Raji (cell line): Measurements from ENCODE around the gene GPATCH1.

Experiments used
- POLR2A ChIP-seq: IDR thresholded peaks from 2 replicates; pipeline ENCODE4 v1.6.1; 2011; ENCODE audit warnings: low read depth, low read length, control low read depth; ENCODE audit not compliant: insufficient read depth

GPATCH1 gene

DNA sequence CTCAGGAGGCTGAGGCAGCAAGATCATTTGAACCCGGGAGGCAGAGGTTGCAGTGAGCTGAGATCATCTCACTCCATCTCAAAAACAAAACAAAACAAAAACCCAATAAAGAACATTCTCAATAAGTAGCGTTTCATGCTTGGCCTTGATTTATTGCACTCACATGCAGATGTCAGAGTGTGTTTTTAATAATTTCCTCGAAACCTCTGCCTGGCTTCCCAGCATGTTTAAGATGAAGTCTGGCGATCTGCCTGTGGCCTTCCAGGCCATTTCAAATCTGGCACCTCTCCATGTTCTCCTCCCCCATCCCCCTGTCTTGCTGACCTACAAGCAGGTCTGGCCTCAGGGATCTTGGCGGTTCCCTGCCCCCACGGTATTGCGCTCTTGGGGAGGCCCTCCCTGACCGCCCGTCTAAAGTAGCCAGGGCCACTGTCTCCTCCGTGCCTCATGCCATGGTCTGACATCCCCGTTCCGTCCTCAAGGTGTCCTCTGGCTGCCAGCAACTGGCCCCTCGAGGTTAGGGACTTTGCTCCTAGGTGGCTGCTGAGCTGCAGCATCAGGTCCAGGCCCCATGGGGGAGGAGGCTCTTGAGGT is 52.6 kb downstream of the GPATCH1 start:
- TF ChIP-seq POLR2A, result no peak

GRCh38 chr19:33134571-33135041 is 53.6 kb downstream of the GPATCH1 start:
- TF ChIP-seq POLR2A, result no peak

- no peak for TF ChIP-seq POLR2A
These were observed 58.2 kb downstream of the GPATCH1 start for GRCh38 chr19:33139165-33139564.

DNA sequence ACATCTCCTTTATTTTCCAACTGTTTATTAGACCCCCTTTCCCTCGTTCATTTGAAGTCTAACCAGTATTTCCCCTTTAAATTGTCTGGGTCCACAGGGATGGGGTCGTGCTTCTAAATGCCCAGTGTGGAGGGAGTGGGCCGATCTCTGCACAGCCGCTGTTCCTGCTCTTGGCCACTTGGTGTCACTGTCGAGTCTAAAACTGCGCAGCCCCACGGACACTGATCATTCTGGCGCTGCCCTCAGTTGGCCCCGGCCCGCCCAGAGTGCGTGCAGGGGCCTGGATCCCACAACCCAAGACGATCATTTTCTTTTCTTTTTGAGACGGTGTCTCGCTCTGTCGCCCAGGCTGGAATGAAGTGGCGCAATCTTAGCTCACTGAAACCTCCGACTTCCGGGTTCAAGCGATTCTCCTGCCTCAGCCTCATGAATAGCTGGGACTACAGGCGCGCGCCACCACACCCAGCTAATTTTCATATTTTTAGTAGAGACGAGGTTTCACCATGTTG is 63.0 kb downstream of the GPATCH1 start:
- no peak for TF ChIP-seq POLR2A

GRCh38 chr19:33146209-33146608 is 65.2 kb downstream of the GPATCH1 start:
- no peak for TF ChIP-seq POLR2A

GRCh38 chr19:33147538-33147937 is 66.6 kb downstream of the GPATCH1 start:
- no peak for TF ChIP-seq POLR2A

- TF ChIP-seq POLR2A, result no peak
These were observed 70.0 kb downstream of the GPATCH1 start for GRCh38 chr19:33150852-33151518.

- no peak for TF ChIP-seq POLR2A
These were observed 71.2 kb downstream of the GPATCH1 start for GRCh38 chr19:33152176-33152575.

- TF ChIP-seq POLR2A, result no peak
These were observed 75.4 kb downstream of the GPATCH1 start for GRCh38 chr19:33156334-33156733.

DNA sequence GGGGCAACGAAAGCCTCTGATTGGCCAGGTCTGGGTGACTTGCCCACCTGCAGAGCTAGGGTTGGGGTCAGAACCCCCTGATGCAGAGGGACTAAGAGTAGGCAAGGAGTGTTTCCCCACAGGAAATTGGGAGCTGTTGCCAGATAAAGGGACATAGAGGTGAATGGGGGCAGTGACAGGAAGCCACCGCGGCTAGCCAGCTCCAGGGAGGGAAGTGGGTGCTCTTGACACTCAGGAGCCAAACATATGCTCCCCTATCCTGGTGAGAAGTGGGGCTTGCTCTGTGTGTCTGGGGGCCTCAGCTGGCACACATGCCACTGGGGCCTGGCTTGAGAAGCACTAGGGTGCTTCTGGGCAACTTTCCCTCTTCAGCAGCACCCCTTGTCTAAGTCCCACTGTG is 76.9 kb downstream of the GPATCH1 start:
- no peak for TF ChIP-seq POLR2A

- no peak for TF ChIP-seq POLR2A
These were observed 77.4 kb downstream of the GPATCH1 start for GRCh38 chr19:33158365-33158764.

GRCh38 chr19:33159149-33159548 is 78.2 kb downstream of the GPATCH1 start:
- TF ChIP-seq POLR2A, result no peak

DNA sequence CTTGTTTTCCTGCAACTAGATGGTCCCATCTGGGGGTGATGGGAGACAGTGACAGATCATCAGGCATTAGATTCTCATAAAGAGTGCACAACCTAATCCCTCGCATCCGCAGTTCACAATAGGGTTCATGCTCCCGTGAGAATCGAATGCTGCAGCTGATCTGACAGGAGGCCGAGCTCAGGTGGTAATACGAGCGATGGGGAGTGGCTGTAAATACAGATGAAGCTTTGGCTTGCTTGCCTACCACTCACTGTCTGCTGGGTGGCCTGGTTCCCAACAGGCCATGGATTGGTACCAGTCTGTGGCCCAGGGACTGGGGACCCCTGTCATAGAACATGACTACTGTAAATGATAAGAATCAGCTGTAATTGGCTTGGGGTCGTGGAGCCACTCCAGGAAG is 78.9 kb downstream of the GPATCH1 start:
- no peak for TF ChIP-seq POLR2A

GRCh38 chr19:33161201-33161600 is 80.2 kb downstream of the GPATCH1 start:
- no peak for TF ChIP-seq POLR2A

GRCh38 chr19:33163481-33163880 is 82.5 kb downstream of the GPATCH1 start:
- TF ChIP-seq POLR2A, result no peak

DNA sequence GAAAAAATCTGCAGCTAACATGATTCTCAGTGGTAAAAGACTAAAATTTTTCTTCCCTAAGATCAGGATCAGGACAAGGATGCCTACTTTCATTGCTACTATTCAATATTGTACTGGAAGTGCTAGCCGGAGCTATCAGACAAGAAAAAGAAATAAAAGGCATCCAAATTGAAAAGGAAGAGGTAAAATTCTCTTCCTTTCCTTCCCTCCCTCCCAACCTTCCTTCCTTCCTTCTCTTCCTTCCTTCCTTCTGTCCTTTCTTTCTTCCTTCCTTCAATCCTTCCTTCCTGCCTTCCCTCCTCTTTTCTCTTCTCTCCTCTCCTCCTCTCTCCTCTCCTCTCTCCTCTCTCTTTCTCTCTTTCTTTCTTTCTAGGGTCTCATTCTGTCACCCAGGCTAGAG is 86.5 kb downstream of the GPATCH1 start:
- no peak for TF ChIP-seq POLR2A
